Ishikawa (cell line): ENCODE data around the gene DMTF1.

Experiments
- CEBPB ChIP-seq: IDR thresholded peaks from 2 replicates; pipeline ENCODE4 v1.6.1; 2012
- CREB1 ChIP-seq: IDR thresholded peaks from 2 replicates; pipeline ENCODE4 v1.6.1; 2012; ENCODE audit warnings: low read depth
- EGR1 ChIP-seq: IDR thresholded peaks from 2 replicates; pipeline ENCODE4 v1.6.1; 2012
- EP300 ChIP-seq: IDR thresholded peaks from 2 replicates; pipeline ENCODE4 v1.6.1; 2012; ENCODE audit warnings: borderline replicate concordance
- MAX ChIP-seq: IDR thresholded peaks from 2 replicates; pipeline ENCODE4 v1.6.1; 2012
- NFIC ChIP-seq: IDR thresholded peaks from 2 replicates; pipeline ENCODE4 v1.6.1; 2012
- REST ChIP-seq: IDR thresholded peaks from 2 replicates; pipeline ENCODE4 v1.6.1; 2012; ENCODE audit warnings: low read depth, mild to moderate bottlenecking
- TAF1 ChIP-seq: IDR thresholded peaks from 2 replicates; pipeline ENCODE4 v1.6.1; 2012; ENCODE audit warnings: low read depth, mild to moderate bottlenecking
- TCF12 ChIP-seq: IDR thresholded peaks from 2 replicates; pipeline ENCODE4 v1.6.1; 2012; ENCODE audit warnings: low read depth
- ZBTB7A ChIP-seq: IDR thresholded peaks from 2 replicates; pipeline ENCODE4 v1.6.1; 2012; ENCODE audit warnings: low read depth

- TF ChIP-seq EGR1, result no peak
- TF ChIP-seq TAF1, result no peak
- no peak for TF ChIP-seq ZBTB7A
- no peak for TF ChIP-seq REST
- no peak for TF ChIP-seq NFIC
- no peak for TF ChIP-seq MAX
- TF ChIP-seq CEBPB, result no peak
- no peak for TF ChIP-seq TCF12
- TF ChIP-seq EP300, result no peak
- TF ChIP-seq CREB1, result no peak
Measured at GRCh38 chr7:87128861-87129267, 23.4 kb upstream of the DMTF1 start.
